ENCODE results near the gene EFNB1.
A peak's percentile ranks its signal among the peaks of the same experiment; 100 is the strongest.

EFNB1 gene

DNA sequence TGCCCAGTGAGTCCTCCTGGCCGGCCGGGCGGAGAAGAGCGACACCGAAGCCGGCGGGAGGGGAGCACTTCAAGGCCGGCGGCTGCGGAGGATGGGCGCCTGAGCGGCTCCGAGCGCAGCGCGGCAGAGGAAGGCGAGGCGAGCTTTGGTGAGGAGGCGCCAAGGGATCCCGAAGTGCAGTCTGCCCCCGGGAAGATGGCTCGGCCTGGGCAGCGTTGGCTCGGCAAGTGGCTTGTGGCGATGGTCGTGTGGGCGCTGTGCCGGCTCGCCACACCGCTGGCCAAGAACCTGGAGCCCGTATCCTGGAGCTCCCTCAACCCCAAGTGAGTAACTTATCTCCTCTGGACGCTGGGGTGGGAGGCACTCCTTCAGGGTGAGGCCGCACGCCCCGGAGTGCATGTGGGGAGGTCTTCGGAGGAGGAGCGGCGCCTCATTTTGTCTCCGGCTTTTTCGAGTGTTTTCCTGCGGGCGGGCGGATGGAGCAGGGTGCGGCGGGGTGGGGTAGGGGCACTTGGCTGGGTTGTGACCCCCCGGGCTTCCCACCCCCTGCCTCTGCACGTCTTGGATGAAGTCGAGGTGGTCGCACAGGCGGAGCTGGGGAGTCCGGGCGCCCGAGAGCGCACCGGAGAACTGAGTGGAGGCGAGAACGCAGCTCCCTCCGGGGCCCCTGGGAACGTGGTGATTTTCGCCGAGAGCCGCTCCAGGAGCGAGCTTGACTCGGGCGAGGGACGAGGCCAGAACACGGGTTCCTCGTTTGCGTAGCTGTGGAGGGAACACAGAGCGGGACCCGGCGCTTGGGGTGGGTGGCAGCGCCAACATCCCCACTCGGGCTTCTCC, 979 bp downstream of the EFNB1 start:
- DNase-seq (ENCODE audit: low read depth) = no peak

DNA sequence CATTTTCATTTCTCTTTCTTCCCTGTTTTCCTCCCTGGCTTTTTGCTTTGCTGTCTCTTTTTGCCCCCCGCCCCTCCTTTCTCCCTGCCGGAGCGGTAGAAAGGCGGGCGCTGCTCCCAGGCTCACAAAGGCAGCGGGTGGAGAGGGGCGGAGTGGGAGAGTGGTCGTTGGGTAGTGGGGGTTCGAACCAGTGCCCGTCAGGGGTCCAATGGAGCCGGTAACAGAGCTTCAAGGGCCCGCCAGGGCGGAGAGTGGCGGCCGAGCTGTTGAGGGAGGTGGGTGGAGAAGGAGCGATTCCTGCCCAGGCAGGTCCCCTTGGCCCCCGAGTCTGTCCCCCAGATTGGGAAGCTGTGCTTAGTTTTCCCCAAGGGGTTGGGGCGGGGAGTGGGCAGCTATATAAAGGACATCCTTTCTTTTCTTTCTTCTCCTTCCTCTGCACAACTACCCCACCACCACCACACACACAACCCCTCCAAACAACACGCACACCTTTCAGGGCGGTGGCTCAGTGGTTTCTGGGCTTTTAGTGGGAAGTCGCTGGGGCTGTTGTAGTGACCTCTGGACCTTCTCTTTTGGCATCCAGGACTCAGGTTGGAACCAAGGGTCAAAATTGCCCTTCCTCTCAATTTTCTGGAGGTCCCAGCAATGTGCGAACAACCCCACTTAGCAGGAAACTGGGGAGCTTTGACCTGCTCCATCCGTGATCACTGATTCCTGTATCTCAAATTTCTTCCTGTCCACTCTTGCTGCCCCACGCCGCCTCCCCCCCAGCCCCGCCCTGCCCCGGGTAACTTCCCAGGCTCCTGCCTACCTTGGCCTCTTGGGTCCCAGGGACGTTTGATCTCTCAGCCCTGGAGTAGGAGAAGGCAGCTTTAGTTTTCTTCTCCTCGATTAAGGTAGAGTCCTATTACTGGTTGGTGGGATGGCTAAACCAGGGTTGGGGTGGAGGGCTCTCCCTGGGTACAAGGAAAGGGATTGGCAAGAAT, 1.9 kb downstream of the EFNB1 start:
- DNase-seq (ENCODE audit: low read depth) = no peak
- TF ChIP-seq, protein P1, sequence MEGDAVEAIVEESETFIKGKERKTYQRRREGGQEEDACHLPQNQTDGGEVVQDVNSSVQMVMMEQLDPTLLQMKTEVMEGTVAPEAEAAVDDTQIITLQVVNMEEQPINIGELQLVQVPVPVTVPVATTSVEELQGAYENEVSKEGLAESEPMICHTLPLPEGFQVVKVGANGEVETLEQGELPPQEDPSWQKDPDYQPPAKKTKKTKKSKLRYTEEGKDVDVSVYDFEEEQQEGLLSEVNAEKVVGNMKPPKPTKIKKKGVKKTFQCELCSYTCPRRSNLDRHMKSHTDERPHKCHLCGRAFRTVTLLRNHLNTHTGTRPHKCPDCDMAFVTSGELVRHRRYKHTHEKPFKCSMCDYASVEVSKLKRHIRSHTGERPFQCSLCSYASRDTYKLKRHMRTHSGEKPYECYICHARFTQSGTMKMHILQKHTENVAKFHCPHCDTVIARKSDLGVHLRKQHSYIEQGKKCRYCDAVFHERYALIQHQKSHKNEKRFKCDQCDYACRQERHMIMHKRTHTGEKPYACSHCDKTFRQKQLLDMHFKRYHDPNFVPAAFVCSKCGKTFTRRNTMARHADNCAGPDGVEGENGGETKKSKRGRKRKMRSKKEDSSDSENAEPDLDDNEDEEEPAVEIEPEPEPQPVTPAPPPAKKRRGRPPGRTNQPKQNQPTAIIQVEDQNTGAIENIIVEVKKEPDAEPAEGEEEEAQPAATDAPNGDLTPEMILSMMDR (IDR thresholded peaks at IDR 0.05; ENCODE audit: low read depth, low read length, missing control alignments) = no peak
- no peak overlapping the region; the same call in 1 of the 2 replicates for H3K4me3 ChIP-seq (ENCODE audit: low read depth, low read length)

More for the DNA sequence above, 979 bp downstream of the EFNB1 start:
- peak overlapping the region; percentile 61 for H3K4me3 ChIP-seq (ENCODE audit: low read depth, low read length)
- TF ChIP-seq, protein P1 (IDR thresholded peaks at IDR 0.05; ENCODE audit: low read depth, low read length, missing control alignments) = no peak

DNA sequence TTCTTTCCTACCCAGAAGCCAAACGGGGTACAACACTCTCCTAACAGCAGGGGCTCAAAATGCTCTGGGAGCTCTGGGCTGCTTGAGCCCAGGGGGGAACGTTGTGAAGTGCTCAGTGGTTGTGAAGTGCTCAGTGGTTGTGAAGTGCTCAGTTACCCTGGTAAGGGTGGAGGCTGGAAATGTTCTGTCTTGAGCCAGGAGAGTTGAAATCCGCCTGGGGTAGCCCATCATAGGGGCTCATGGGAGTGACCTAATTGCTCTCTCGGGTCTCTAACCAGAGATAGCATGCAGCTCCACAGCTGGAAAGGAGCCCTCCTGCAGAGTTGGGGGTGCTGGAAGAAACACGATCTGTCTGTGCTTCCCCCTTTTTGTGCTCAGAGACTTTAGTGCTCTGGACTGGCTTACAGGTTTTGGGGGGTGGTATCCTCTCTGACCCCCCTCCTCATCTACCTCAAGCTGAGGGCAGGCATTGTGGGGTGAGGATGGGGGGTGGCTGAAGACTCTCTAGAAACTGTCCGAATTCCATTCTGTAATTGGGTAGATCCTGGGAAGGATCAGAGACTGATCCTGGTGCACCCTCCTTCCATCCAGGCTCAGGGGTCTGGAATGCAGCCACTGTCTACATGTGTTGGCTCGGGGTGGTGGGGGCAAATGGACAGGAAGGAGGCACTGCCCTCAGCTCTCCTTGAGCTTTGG, 2.7 kb downstream of the EFNB1 start:
- no peak for DNase-seq (ENCODE audit: low read depth)
- H3K4me3 ChIP-seq (ENCODE audit: low read depth, low read length) = no peak overlapping the region
- TF ChIP-seq, protein P1 (IDR thresholded peaks at IDR 0.05; ENCODE audit: low read depth, low read length, missing control alignments) = no peak

DNA sequence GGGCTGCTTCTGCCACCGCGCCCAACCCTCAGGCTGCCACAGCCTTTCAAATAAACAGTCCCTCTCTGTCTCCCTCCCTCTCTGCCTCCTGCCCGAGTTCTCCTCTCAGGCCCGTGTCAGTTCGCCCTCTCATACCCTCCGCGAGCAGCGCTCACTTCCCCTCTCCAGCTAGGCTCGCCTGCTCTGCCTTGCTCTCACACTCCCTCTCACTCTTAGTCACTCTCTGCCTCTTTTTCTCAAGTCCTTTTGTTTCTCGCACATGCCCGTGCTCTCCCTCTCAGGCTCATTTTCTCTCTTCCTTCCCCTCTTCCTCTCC, 3.2 kb downstream of the EFNB1 start:
- DNase-seq (ENCODE audit: low read depth) = no peak
- no peak overlapping the region for H3K4me3 ChIP-seq (ENCODE audit: low read depth, low read length)
- TF ChIP-seq, protein P1 (IDR thresholded peaks at IDR 0.05; ENCODE audit: low read depth, low read length, missing control alignments) = no peak

DNA sequence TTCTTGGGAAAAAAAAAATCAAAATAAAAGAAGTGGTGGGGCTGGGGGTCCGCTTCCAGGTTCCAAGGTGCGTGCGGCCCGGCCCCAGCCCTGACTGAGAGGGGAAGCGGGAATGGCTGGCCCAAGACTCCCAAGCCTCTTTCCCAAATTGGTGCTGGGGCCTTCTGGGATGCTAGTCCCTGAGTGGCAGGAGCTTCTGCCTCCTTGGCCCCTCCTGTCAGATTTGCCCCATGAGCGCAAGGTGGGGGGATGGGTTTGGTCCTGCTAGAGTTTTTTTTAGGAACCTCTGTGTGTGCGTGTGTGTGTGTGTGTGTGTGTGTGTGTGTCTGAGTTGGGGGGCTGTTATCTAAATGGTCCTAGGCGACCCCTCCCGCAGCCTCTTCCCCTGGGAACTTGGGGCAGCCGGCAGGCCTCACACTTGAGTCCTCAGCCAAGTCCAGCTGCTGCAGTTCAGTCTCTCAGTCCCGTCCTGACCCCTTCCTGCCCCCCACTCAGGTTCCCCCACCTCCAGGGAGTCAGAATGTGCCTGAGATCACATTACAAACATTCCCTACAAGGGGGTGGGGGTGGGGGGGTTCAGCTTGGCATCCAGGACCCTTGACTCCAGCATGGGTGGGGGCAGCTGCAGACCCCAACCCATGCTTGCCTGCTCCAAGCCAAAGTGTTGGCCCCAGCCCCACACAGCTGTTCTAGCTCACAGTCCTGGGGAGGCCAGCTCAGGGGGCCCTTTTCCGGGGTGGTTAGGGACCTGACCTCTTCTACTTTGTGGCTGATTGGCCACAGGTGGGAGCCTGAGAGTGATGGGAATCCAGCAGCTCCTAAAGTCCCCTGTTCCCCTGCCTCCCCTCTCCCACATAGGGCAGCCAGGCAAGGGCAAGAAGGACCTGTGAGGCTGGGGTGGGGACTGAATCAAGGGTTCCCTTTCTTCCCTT, 4.0 kb downstream of the EFNB1 start:
- DNase-seq (ENCODE audit: low read depth) = no peak
- no peak overlapping the region for H3K4me3 ChIP-seq (ENCODE audit: low read depth, low read length)
- TF ChIP-seq, protein P1 (IDR thresholded peaks at IDR 0.05; ENCODE audit: low read depth, low read length, missing control alignments) = no peak

DNA sequence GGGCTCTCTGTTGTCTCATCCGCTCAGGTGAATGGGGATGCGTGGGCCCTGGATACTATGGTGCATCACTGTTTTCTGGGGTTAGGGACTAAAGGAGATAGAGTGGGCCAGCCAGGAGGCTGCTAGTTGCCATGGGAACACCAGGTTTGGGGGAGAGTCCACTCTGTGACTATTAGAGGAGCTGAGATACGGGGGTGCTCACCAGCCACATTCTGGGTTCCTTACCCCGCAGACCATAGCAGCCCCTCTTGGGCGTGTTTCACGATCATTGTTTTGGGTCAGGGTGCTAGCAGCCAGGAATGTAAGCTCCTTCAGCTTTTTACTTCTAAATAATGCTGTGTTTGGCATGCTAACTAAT, 4.6 kb downstream of the EFNB1 start:
- no peak overlapping the region for H3K4me3 ChIP-seq (ENCODE audit: low read depth, low read length)
- TF ChIP-seq, protein P1 (IDR thresholded peaks at IDR 0.05; ENCODE audit: low read depth, low read length, missing control alignments) = no peak
- no peak for DNase-seq (ENCODE audit: low read depth)
